Hepatocyte (in vitro differentiated cells): ENCODE measurements around the gene TMPRSS9. TPM values are rescaled to one million over a fixed set of nuclear protein-coding genes. Genes with fewer than 3 reads are reported as not detected.

Experiments used
- DNase-seq: peaks from one replicate; pipeline ENCODE4 v3.0.0-alpha.2; 2016; ENCODE audit warnings: low spot score
- H2AFZ ChIP-seq: fragments of 200-600 bp; sonication (generic); 2 replicates; pipeline ENCODE4 v1.6.0; 2016; ENCODE audit warnings: antibody characterized with exemption, mild to moderate bottlenecking
- H3K27ac ChIP-seq: fragments of 200-600 bp; sonication (generic); 2 replicates; pipeline ENCODE4 v1.5.1; 2016; ENCODE audit warnings: mild to moderate bottlenecking
- H3K27me3 ChIP-seq: fragments of 200-600 bp; sonication (generic); 2 replicates; pipeline ENCODE4 v1.6.1; 2016
- H3K36me3 ChIP-seq: fragments of 200-600 bp; sonication (generic); replicated peaks from 2 replicates; pipeline ENCODE4 v1.5.1; 2016; ENCODE audit warnings: low read depth; ENCODE audit not compliant: insufficient read depth
- H3K4me1 ChIP-seq: fragments of 200-600 bp; sonication (generic); 2 replicates; pipeline ENCODE4 v1.5.1; 2016; ENCODE audit warnings: mild to moderate bottlenecking, moderate library complexity; ENCODE audit not compliant: insufficient read depth
- H3K4me2 ChIP-seq: fragments of 200-600 bp; sonication (generic); 2 replicates; pipeline ENCODE4 v1.6.0; 2016
- H3K4me3 ChIP-seq: fragments of 200-600 bp; sonication (generic); 2 replicates; pipeline ENCODE4 v1.5.1; 2016; ENCODE audit warnings: mild to moderate bottlenecking
- H3K79me2 ChIP-seq: fragments of 200-600 bp; sonication (generic); 2 replicates; pipeline ENCODE4 v1.6.0; 2017; ENCODE audit warnings: mild to moderate bottlenecking
- H3K9me2 ChIP-seq: fragments of 200-600 bp; sonication (generic); replicated peaks from 2 replicates; pipeline ENCODE4 v1.6.0; 2017; ENCODE audit warnings: mild to moderate bottlenecking; ENCODE audit not compliant: insufficient read depth
- H3K9me3 ChIP-seq: fragments of 200-600 bp; sonication (generic); 2 replicates; pipeline ENCODE4 v1.5.1; 2016; ENCODE audit warnings: low read depth, mild to moderate bottlenecking
- H4K20me1 ChIP-seq: fragments of 200-600 bp; sonication (generic); 2 replicates; pipeline ENCODE4 v1.6.0; 2016; ENCODE audit warnings: mild to moderate bottlenecking; ENCODE audit not compliant: insufficient read depth, poor library complexity, severe bottlenecking
- EZH2 ChIP-seq: fragments of 200-600 bp; sonication (generic); IDR thresholded peaks from 2 replicates; pipeline ENCODE4 v1.6.1; 2016; ENCODE audit warnings: antibody characterized with exemption, mild to moderate bottlenecking, borderline replicate concordance
- EZH2phosphoT487 ChIP-seq: fragments of 200-600 bp; sonication (generic); IDR thresholded peaks from one replicate; pipeline ENCODE4 v1.6.1; 2018; ENCODE audit warnings: antibody characterized with exemption, mild to moderate bottlenecking, low read depth, moderate library complexity; ENCODE audit not compliant: unreplicated experiment, severe bottlenecking
- WGBS: methylation state at CpG from one replicate; pipeline ENCODE4 v1.1.6; 2016; ENCODE audit warnings: low lambda C conversion rate; ENCODE audit errors: missing lambda C conversion rate; 5-methylcytosine and 5-hydroxymethylcytosine counted together
- polyA plus RNA-seq: library from polyadenylated mRNA; unstranded; fragments of >200 nt; fragmentation: Nextera tagmentation; extraction: Ambion mirVana; gene quantifications from 2 replicates; pipeline ENCODE4 v1.2.1, GENCODE V29; 2016
- total RNA-seq: library from RNA; depleted of rRNA; stranded (reverse); fragments of >200 nt; gene quantifications from 2 replicates; pipeline ENCODE4 v1.2.3, GENCODE V29; 2014
- TF ChIP-seq, protein P1 (sequence below): fragments of 200-600 bp; sonication (generic); IDR thresholded peaks from 2 replicates; pipeline ENCODE4 v1.5.1; 2016; ENCODE audit warnings: antibody characterized with exemption, mild to moderate bottlenecking; ENCODE audit not compliant: poor library complexity

Gene TMPRSS9
- total and polyA plus RNA-seq, 2 experiments from 2014 or later: 0.23 TPM; not detected in 1

DNA sequence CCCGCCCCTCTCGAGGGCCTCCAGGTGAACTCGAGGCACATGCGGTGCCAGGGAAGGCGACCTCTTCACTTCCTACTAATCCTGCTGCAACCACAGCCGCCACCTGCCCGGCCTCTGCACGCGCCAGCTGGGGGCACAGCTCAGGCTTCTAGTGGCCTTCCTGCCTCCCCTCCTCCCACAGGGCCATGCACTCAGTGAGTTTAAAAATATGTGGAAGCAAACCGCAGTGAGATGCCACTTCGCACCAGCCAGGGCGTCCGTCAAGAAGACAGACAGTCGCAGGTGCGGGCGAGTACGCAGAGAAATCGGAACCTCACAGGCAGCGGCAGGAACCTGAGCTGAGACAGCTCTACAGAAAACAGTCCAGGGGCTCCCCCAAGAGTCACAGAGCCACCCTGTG lies 86.3 kb downstream of the TMPRSS9 start:
- Histone ChIP-seq H3K4me1 (no peaks in the 10 kb centered on the region), H3K9me3 (no peaks in the 10 kb centered on the region), H3K27me3 (no peaks in the 10 kb centered on the region), H3K79me2 (peaks cover 52% of the 10 kb centered on the region), H4K20me1 (no peaks in the 10 kb centered on the region), H3K4me3 (no peak overlapping the region), H3K27ac (no peak overlapping the region), H3K9me2 (no peaks in the 10 kb centered on the region), H3K4me2 (no peak overlapping the region), H3K36me3 (no peaks in the 10 kb centered on the region), H2AFZ (no peak overlapping the region)
- no peak for DNase-seq
- 97% methylated on average over 17 of the region's 19 CpGs for WGBS
- TF ChIP-seq, protein P1, sequence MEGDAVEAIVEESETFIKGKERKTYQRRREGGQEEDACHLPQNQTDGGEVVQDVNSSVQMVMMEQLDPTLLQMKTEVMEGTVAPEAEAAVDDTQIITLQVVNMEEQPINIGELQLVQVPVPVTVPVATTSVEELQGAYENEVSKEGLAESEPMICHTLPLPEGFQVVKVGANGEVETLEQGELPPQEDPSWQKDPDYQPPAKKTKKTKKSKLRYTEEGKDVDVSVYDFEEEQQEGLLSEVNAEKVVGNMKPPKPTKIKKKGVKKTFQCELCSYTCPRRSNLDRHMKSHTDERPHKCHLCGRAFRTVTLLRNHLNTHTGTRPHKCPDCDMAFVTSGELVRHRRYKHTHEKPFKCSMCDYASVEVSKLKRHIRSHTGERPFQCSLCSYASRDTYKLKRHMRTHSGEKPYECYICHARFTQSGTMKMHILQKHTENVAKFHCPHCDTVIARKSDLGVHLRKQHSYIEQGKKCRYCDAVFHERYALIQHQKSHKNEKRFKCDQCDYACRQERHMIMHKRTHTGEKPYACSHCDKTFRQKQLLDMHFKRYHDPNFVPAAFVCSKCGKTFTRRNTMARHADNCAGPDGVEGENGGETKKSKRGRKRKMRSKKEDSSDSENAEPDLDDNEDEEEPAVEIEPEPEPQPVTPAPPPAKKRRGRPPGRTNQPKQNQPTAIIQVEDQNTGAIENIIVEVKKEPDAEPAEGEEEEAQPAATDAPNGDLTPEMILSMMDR: no peak
- TF ChIP-seq EZH2phosphoT487 (no peak), EZH2 (no peak)

DNA sequence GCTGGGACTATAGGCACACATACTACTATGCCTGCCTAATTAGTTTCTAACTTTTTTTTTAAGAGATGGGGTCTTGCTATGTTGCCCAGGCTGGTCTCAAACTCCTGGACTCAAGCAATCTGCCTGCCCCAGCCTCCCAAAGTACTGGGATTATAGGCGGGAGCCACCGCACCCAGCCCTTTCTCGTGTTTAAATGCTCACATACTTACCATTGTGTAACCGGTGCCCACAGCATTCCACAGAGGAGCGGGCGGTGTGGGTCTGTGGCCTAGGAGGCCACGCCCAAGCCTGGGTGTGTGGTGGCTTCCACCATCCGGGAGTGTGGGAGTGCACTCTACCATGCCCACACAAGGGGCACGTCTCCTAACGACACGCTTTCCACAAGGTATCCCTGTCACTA lies 89.0 kb downstream of the TMPRSS9 start:
- Histone ChIP-seq H3K9me2 (no peaks in the 10 kb centered on the region), H3K4me2 (no peak overlapping the region), H3K27me3 (no peaks in the 10 kb centered on the region), H3K27ac (no peak overlapping the region), H3K4me1 (no peaks in the 10 kb centered on the region), H4K20me1 (no peaks in the 10 kb centered on the region), H3K4me3 (no peak overlapping the region), H3K79me2 (peaks cover 77% of the 10 kb centered on the region), H3K36me3 (no peaks in the 10 kb centered on the region), H2AFZ (no peak overlapping the region), H3K9me3 (no peaks in the 10 kb centered on the region)
- 92% methylated on average over 11 of the region's 11 CpGs for WGBS
- TF ChIP-seq EZH2 (no peak), EZH2phosphoT487 (no peak)
- TF ChIP-seq, protein P1: no peak
- no peak for DNase-seq

DNA sequence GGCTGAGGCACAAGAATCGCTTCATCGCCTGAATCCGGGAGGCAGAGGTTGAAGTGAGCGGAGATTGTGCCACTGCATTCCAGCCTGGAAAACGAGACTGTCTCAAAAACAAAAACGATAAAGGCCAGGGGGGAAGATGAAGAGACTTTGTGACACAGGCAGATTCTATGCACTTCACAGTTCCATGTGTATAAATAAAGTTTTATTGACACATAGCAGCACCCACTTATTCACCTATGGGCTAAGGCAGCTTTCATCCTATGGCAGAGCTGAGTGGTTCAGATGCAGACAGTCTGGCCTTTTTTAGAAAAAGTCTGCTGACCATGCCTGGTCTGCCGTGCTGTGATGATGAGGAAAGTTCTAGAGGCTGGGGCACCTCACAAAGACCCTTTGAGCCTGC lies 91.1 kb downstream of the TMPRSS9 start:
- H3K4me3 ChIP-seq: no peak overlapping the region
- peaks cover 95% of the 10 kb centered on the region for H3K79me2 ChIP-seq
- no peaks in the 10 kb centered on the region for H3K9me2 ChIP-seq
- TF ChIP-seq EZH2phosphoT487 (no peak), EZH2 (no peak)
- TF ChIP-seq, protein P1: no peak
- no peak overlapping the region for H3K4me2 ChIP-seq
- H3K4me1 ChIP-seq: no peaks in the 10 kb centered on the region
- no peaks in the 10 kb centered on the region for H3K36me3 ChIP-seq
- H3K9me3 ChIP-seq: no peaks in the 10 kb centered on the region
- no peak overlapping the region for H2AFZ ChIP-seq
- 93% methylated on average over 7 of the region's 7 CpGs for WGBS
- H4K20me1 ChIP-seq: peaks cover 5% of the 10 kb centered on the region
- no peaks in the 10 kb centered on the region for H3K27me3 ChIP-seq
- DNase-seq: no peak
- no peak overlapping the region for H3K27ac ChIP-seq

DNA sequence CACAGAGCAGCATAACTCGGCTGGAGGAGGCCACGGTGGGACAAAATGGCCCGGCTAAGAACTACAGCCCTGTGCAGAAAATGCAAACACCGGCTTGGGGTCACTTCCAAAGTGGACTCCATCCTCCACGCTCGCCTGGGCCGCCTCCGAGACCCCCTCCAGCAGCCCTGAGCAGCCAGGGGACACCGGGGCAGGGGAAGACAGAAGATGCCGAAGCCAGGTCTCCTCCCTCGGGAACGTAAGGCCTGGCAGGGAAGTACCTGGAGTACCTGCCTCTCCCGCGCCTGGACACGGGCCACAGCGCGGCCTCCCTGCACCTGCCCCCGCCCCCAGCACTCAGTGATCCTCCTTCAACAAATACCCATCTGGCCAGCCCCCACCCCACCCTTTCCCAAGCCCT lies 91.7 kb downstream of the TMPRSS9 start:
- DNase-seq: no peak
- Histone ChIP-seq H3K79me2 (peaks cover 94% of the 10 kb centered on the region), H3K27ac (no peak overlapping the region), H3K4me3 (no peak overlapping the region), H3K4me1 (no peaks in the 10 kb centered on the region), H3K36me3 (no peaks in the 10 kb centered on the region), H2AFZ (no peak overlapping the region), H3K4me2 (no peak overlapping the region), H3K27me3 (no peaks in the 10 kb centered on the region), H3K9me2 (no peaks in the 10 kb centered on the region), H3K9me3 (no peaks in the 10 kb centered on the region), H4K20me1 (peaks cover 5% of the 10 kb centered on the region)
- WGBS: 95% methylated on average over 16 of the region's 18 CpGs
- TF ChIP-seq, protein P1: no peak
- TF ChIP-seq EZH2phosphoT487 (no peak), EZH2 (no peak)
